Calu3 (cell line): ENCODE results near the gene ZC3H18. TPM values are rescaled to one million over a fixed set of nuclear protein-coding genes. Genes with fewer than 3 reads are reported as not detected.
A peak's percentile ranks its signal among the peaks of the same experiment; 100 is the strongest.

ENCODE experiments used
- BruUV-seq: library from RNA; stranded (reverse); fragments of 400-500 nt; replicated peaks from 2 replicates; lab custom pipeline; 2021; lab: Mats Ljungman, UMichigan
- CTCF ChIA-PET: fragments of 300-600 bp; sonication (Branson Sonifier 250); formaldehyde crosslinking; loops from one replicate; lab custom pipeline; 2022; ENCODE audit warnings: antibody characterized with exemption; lab: Charles Lee
- DNase-seq: peaks from one replicate; pipeline ENCODE4 v3.0.0; 2022
- H3K27ac Mint-ChIP-seq: one replicate; pipeline ENCODE4 v1.8.0; 2022; ENCODE audit warnings: mixed read lengths; ENCODE audit not compliant: unreplicated experiment
- H3K27me3 Mint-ChIP-seq: one replicate; pipeline ENCODE4 v1.8.0; 2022; ENCODE audit warnings: mixed read lengths; ENCODE audit not compliant: unreplicated experiment
- H3K36me3 Mint-ChIP-seq: one replicate; pipeline ENCODE4 v1.8.0; 2022; ENCODE audit warnings: mild to moderate bottlenecking, moderate library complexity, mixed read lengths; ENCODE audit not compliant: insufficient read depth, unreplicated experiment
- H3K4me1 Mint-ChIP-seq: one replicate; pipeline ENCODE4 v1.8.0; 2022; ENCODE audit warnings: mild to moderate bottlenecking, low read depth, mixed read lengths; ENCODE audit not compliant: unreplicated experiment
- H3K4me3 Mint-ChIP-seq: one replicate; pipeline ENCODE4 v1.8.0; 2022; ENCODE audit warnings: mild to moderate bottlenecking, low read depth, moderate library complexity, mixed read lengths; ENCODE audit not compliant: unreplicated experiment
- H3K9me3 Mint-ChIP-seq: one replicate; pipeline ENCODE4 v1.8.0; 2022; ENCODE audit warnings: low read depth, mixed read lengths; ENCODE audit not compliant: unreplicated experiment
- CTCF ChIP-seq: fragments of 200-600 bp; IDR thresholded peaks from one replicate; pipeline ENCODE4 v1.8.0; 2022; ENCODE audit warnings: antibody characterized with exemption; ENCODE audit not compliant: unreplicated experiment
- intact Hi-C: fragments of 100-400 bp; cut with micrococcal nuclease; formaldehyde crosslinking; loops from one replicate; pipeline ENCODE4 v1.10.0; 2022; ENCODE audit not compliant: unreplicated experiment
- total RNA-seq: library from RNA; stranded (reverse); gene quantifications from 2 replicates; pipeline ENCODE4 v1.2.3, GENCODE V29; 2022

Gene ZC3H18
- total RNA-seq, 1 experiment from 2014 or later, result 85.7 TPM

- no peak for TF ChIP-seq CTCF
Observed at GRCh38 chr16:88639231-88640038, 69.2 kb downstream of the ZC3H18 start.

GRCh38 chr16:88640039-88640495 is 69.9 kb downstream of the ZC3H18 start:
- Mint-ChIP-seq H3K4me3 (peak overlapping the region; percentile 54), H3K36me3 (peaks cover 76% of the 10 kb centered on the region), H3K27ac (peak overlapping the region; percentile 67), H3K9me3 (no peaks in the 10 kb centered on the region), H3K4me1 (peaks cover 21% of the 10 kb centered on the region), H3K27me3 (peaks cover 42% of the 10 kb centered on the region)
- no TSS peak for BruUV-seq
- TF ChIP-seq CTCF, result no peak
- intact Hi-C loops, result no loop called here
- no peak for DNase-seq
- CTCF ChIA-PET, result interaction anchor here (0.6 to 1.4 kb wide), 4 partner anchors 15 to 347 kb away, joined by 3 to 4 read pairs (median 4); no protein-coding TSS in a partner anchor

More at GRCh38 chr16:88639231-88640038, 69.2 kb downstream of the ZC3H18 start:
- intact Hi-C loops, result no loop called here
- Mint-ChIP-seq H3K4me3 (peak overlapping the region; percentile 54), H3K36me3 (peaks cover 76% of the 10 kb centered on the region), H3K4me1 (peaks cover 21% of the 10 kb centered on the region), H3K27ac (peak overlapping the region; percentile 67), H3K27me3 (peaks cover 42% of the 10 kb centered on the region), H3K9me3 (no peaks in the 10 kb centered on the region)
- CTCF ChIA-PET, result interaction anchor here (0.6 to 1.4 kb wide), 6 partner anchors 11 to 347 kb away, joined by 3 to 4 read pairs (median 3); partner anchors contain the start of gene CYBA
- no TSS peak for BruUV-seq
- DNase-seq, result peak; percentile 84

- Mint-ChIP-seq H3K27ac (peak overlapping the region; percentile 67), H3K9me3 (no peaks in the 10 kb centered on the region), H3K27me3 (peaks cover 42% of the 10 kb centered on the region), H3K4me1 (peaks cover 21% of the 10 kb centered on the region), H3K4me3 (peak overlapping the region; percentile 54), H3K36me3 (peaks cover 76% of the 10 kb centered on the region)
- CTCF ChIA-PET, result interaction anchor here (0.7 kb wide), 1 partner anchor 544 kb away, joined by 3 read pairs; no protein-coding TSS in a partner anchor
- intact Hi-C loops, result no loop called here
- no peak for TF ChIP-seq CTCF
- no TSS peak for BruUV-seq
- peak; percentile 27 for DNase-seq
Observed at GRCh38 chr16:88640498-88641247, 70.5 kb downstream of the ZC3H18 start.

GRCh38 chr16:88642881-88643643 is 72.9 kb downstream of the ZC3H18 start:
- peaks cover 92% of the 10 kb centered on the region for H3K36me3 Mint-ChIP-seq
- H3K9me3 Mint-ChIP-seq, result no peaks in the 10 kb centered on the region
- peaks cover 17% of the 10 kb centered on the region for H3K4me1 Mint-ChIP-seq
- intact Hi-C loops, result no loop called here
- peaks cover 28% of the 10 kb centered on the region for H3K27me3 Mint-ChIP-seq
- TF ChIP-seq CTCF, result no peak
- CTCF ChIA-PET, result no interaction called here
- no peak overlapping the region for H3K4me3 Mint-ChIP-seq
- no peak for DNase-seq
- BruUV-seq, result no TSS peak
- no peak overlapping the region for H3K27ac Mint-ChIP-seq
